GM12872 (cell line): ENCODE results near the gene ESPN.

Experiments
- CTCF ChIP-seq: IDR thresholded peaks from 3 replicates; pipeline ENCODE4 v1.5.1; 2011; ENCODE audit warnings: low read depth, mild to moderate bottlenecking, low read length, moderate library complexity; ENCODE audit not compliant: insufficient read depth

Gene ESPN

GRCh38 chr1:6424619-6425593, at the start of gene ESPN:
TSS of gene ESPN (plus strand) at chr1:6424776. CDS start at chr1:6424956, 180 bp downstream.
- no peak for TF ChIP-seq CTCF

- no peak for TF ChIP-seq CTCF
Measured at GRCh38 chr1:6378096-6378746, 46.4 kb upstream of the ESPN start.

GRCh38 chr1:6380037-6380436, 44.5 kb upstream of the ESPN start:
- no peak for TF ChIP-seq CTCF

GRCh38 chr1:6384135-6384534, 40.4 kb upstream of the ESPN start:
- TF ChIP-seq CTCF: no peak

GRCh38 chr1:6384962-6385361, 39.6 kb upstream of the ESPN start:
- no peak for TF ChIP-seq CTCF

- TF ChIP-seq CTCF: no peak
Measured at GRCh38 chr1:6385488-6386191, 38.9 kb upstream of the ESPN start.

GRCh38 chr1:6386371-6386949, 38.1 kb upstream of the ESPN start:
- TF ChIP-seq CTCF: no peak
